A549 (cell line): ENCODE results near the gene STPG2. TPM values are rescaled to one million over a fixed set of nuclear protein-coding genes. Genes with fewer than 3 reads are reported as not detected.

Experiments
- ATAC-seq, 2 experiments: fragments of 200-7000 bp in 1 of 2; fragments of >200 bp in 1 of 2; cut with Nextera tagmentation in 1 of 2; cut with Tn5 transposase in 1 of 2; 3 replicates each; pipeline versions ENCODE4 v1.8.0 to v1.9.1; 2018 to 2020; ENCODE audit warnings: mild to moderate bottlenecking in 1 of 2, moderate library complexity in 1 of 2
- CTCF ChIA-PET: fragments of 300-600 bp; sonication (Branson Sonifier 250); formaldehyde crosslinking; extraction: SDS; loops from one replicate; lab custom pipeline; 2021; ENCODE audit warnings: antibody characterized with exemption, inconsistent platforms; lab: Yijun Ruan, JAX
- POLR2A ChIA-PET: fragments of 350-600 bp; formaldehyde crosslinking; extraction: SDS; loops from one replicate; lab custom pipeline; 2021; ENCODE audit warnings: antibody characterized with exemption, inconsistent platforms; lab: Yijun Ruan, JAX
- DNase-seq, 2 experiments: peaks; one replicate each; pipeline versions ENCODE4 v3.0.0 to v3.0.0-alpha.2; 2011 to 2016; ENCODE audit warnings: low read depth in 1 of 2, low spot score in 1 of 2
- FAIRE-seq: peaks from 2 replicates; lab custom pipeline; 2011; peaks lifted over from hg19 to GRCh38; lab: Jason Lieb, UNC
- H3K27ac ChIP-seq, 2 experiments: fragments of >200 bp; sonication (Bioruptor Twin); formaldehyde crosslinking; 3 replicates each; pipeline ENCODE4 v1.5.1; 2016 to 2017
- H3K4me1 ChIP-seq: fragments of >200 bp; sonication (Bioruptor Twin); formaldehyde crosslinking; 3 replicates; pipeline ENCODE4 v1.6.1; 2016
- H3K4me2 ChIP-seq: fragments of >200 bp; sonication (Bioruptor Twin); formaldehyde crosslinking; 3 replicates; pipeline ENCODE4 v1.6.1; 2016
- H3K4me3 ChIP-seq: fragments of >200 bp; sonication (Bioruptor Twin); formaldehyde crosslinking; 3 replicates; pipeline ENCODE4 v1.5.1; 2016
- H3K9me3 ChIP-seq: fragments of >200 bp; sonication (Bioruptor Twin); formaldehyde crosslinking; 3 replicates; pipeline ENCODE4 v1.6.1; 2016
- BCL3 ChIP-seq: fragments of >200 bp; sonication (Bioruptor Twin); formaldehyde crosslinking; IDR thresholded peaks from 3 replicates; pipeline ENCODE4 v1.6.1; 2016
- CBX2 ChIP-seq: fragments of 200-600 bp; sonication (generic); IDR thresholded peaks from 2 replicates; pipeline ENCODE4 v1.6.1; 2016; ENCODE audit warnings: low read depth, mild to moderate bottlenecking, borderline replicate concordance
- CEBPB ChIP-seq, 2 experiments: fragments of >200 bp in 1 of 2; sonication (Bioruptor Twin) in 1 of 2; formaldehyde crosslinking in 1 of 2; IDR thresholded peaks; 2 replicates each; pipeline ENCODE4 v1.6.1; 2012 to 2016
- CHD4 ChIP-seq: fragments of 200-600 bp; sonication (generic); IDR thresholded peaks from 2 replicates; pipeline ENCODE4 v1.6.1; 2016; ENCODE audit warnings: antibody characterized with exemption, mild to moderate bottlenecking, borderline replicate concordance
- E2F6 ChIP-seq: IDR thresholded peaks from 2 replicates; pipeline ENCODE4 v1.6.1; 2012; ENCODE audit warnings: low read depth, borderline replicate concordance
- EHF ChIP-seq: fragments of 250-450 bp; sonication (Bioruptor Pico); IDR thresholded peaks from 2 replicates; pipeline ENCODE4 v1.5.0; 2020; ENCODE audit warnings: mild to moderate bottlenecking
- ESRRA ChIP-seq: fragments of 150-350 bp; IDR thresholded peaks from 2 replicates; pipeline ENCODE4 v1.6.1; 2014; ENCODE audit warnings: mild to moderate bottlenecking, low read length, borderline replicate concordance
- FOSL2 ChIP-seq, 2 experiments: fragments of 450-650 bp in 1 of 2; fragments of >200 bp in 1 of 2; sonication (Bioruptor Twin) in 1 of 2; formaldehyde crosslinking; IDR thresholded peaks; 2 replicates each; pipeline versions ENCODE4 v1.5.0 to v1.6.1; 2016 to 2020; ENCODE audit warnings: mild to moderate bottlenecking in 1 of 2, moderate library complexity in 1 of 2
- HDAC2 ChIP-seq: fragments of 200-600 bp; sonication (generic); IDR thresholded peaks from 2 replicates; pipeline ENCODE4 v1.6.1; 2016
- HES2 ChIP-seq: fragments of >200 bp; sonication (Bioruptor Twin); formaldehyde crosslinking; IDR thresholded peaks from 2 replicates; pipeline ENCODE4 v1.6.1; 2016
- HOXB13 ChIP-seq: fragments of 250-450 bp; sonication (Bioruptor Pico); IDR thresholded peaks from 2 replicates; pipeline ENCODE4 v1.5.0; 2020; ENCODE audit warnings: low read depth, mild to moderate bottlenecking, moderate library complexity
- HOXB5 ChIP-seq: fragments of 250-450 bp; sonication (Bioruptor Pico); IDR thresholded peaks from 2 replicates; pipeline ENCODE4 v1.5.0; 2020; ENCODE audit warnings: mild to moderate bottlenecking, moderate library complexity
- JUNB ChIP-seq: fragments of >200 bp; sonication (Bioruptor Twin); formaldehyde crosslinking; IDR thresholded peaks from 2 replicates; pipeline ENCODE4 v1.6.1; 2016
- KDM1A ChIP-seq: fragments of 200-600 bp; sonication (generic); IDR thresholded peaks from 2 replicates; pipeline ENCODE4 v1.6.1; 2016; ENCODE audit warnings: low read depth, mild to moderate bottlenecking
- MYC ChIP-seq: IDR thresholded peaks from 2 replicates; pipeline ENCODE4 v1.6.1; 2012; ENCODE audit warnings: mild to moderate bottlenecking, inconsistent platforms, low read length, improper control_type of control experiment, borderline replicate concordance
- NPAS2 ChIP-seq: fragments of 250-450 bp; sonication (Bioruptor Pico); IDR thresholded peaks from 2 replicates; pipeline ENCODE4 v1.8.0; 2022; ENCODE audit warnings: mild to moderate bottlenecking, moderate library complexity, borderline replicate concordance
- NR3C1 ChIP-seq: fragments of >200 bp; sonication (Bioruptor Twin); formaldehyde crosslinking; IDR thresholded peaks from 3 replicates; pipeline ENCODE4 v1.6.1; 2017
- PHF8 ChIP-seq: fragments of 200-600 bp; sonication (generic); IDR thresholded peaks from 2 replicates; pipeline ENCODE4 v1.6.1; 2016; ENCODE audit warnings: low read depth, mild to moderate bottlenecking, antibody characterized with exemption, moderate library complexity, borderline replicate concordance
- RARB ChIP-seq: fragments of 250-450 bp; sonication (Bioruptor Pico); IDR thresholded peaks from 2 replicates; pipeline ENCODE4 v1.8.0; 2021; ENCODE audit warnings: mild to moderate bottlenecking, moderate library complexity
- RFX5 ChIP-seq: fragments of 450-650 bp; IDR thresholded peaks from 2 replicates; pipeline ENCODE4 v1.7.1; 2014; ENCODE audit warnings: antibody characterized with exemption, mild to moderate bottlenecking, moderate library complexity
- TP53 ChIP-seq: fragments of 250-450 bp; sonication (Bioruptor Pico); IDR thresholded peaks from 2 replicates; pipeline ENCODE4 v1.5.0; 2021; ENCODE audit warnings: mild to moderate bottlenecking, moderate library complexity
- USF2 ChIP-seq: fragments of 450-650 bp; IDR thresholded peaks from 2 replicates; pipeline ENCODE4 v1.6.1; 2014; ENCODE audit warnings: antibody characterized with exemption
- ZC3H11A ChIP-seq: fragments of 450-650 bp; IDR thresholded peaks from 2 replicates; pipeline ENCODE4 v1.6.1; 2014; ENCODE audit warnings: antibody characterized with exemption, mild to moderate bottlenecking
- WGBS: methylation state at CpG from one replicate; pipeline ENCODE4 v1.1.6; 2017; ENCODE audit errors: missing lambda C conversion rate; 5-methylcytosine and 5-hydroxymethylcytosine counted together
- polyA plus RNA-seq, 4 experiments: library from polyadenylated mRNA; depleted of rRNA in 3 of 4; stranded (reverse); fragments of >200 nt; fragmentation: RNase III in 1 of 4; extraction: RNeasy Plus Mini Kit Qiagen cat#74134 plus additional on column Dnase treatment in 1 of 4; gene quantifications; 2 replicates in 3 of 4; 3 replicates in 1 of 4; pipeline ENCODE4 v1.2.3, GENCODE V29; 2011 to 2017
- TF ChIP-seq, protein P1 (sequence below): fragments of 250-450 bp; sonication (Bioruptor Pico); IDR thresholded peaks from 2 replicates; pipeline ENCODE4 v1.5.0; 2021; ENCODE audit warnings: mild to moderate bottlenecking, moderate library complexity, borderline replicate concordance

STPG2 gene
- polyA plus RNA-seq, 2 of the 4 experiments (the other 2 are of a cell fraction) = 0.05 TPM; not detected in 1

DNA sequence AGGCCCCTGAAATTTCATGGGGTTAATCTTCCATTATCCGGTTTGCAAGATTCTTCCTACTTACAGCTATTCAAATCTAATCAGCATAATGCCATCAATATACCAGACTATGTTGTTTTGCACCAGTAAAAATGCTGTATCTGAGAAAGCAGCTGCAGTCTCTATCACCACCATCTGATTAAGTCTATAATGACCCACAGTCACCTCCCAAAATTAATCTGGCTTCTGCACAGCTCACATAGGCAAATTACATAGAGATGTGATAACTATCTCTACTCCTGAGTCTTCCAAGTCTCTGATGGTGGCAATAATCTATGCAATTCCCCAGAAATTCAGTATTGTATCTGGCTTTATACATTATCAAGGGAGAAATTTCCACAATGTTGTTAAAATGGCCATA is 113.2 kb downstream of the STPG2 start (continued):
- no peak for TF ChIP-seq HOXB13 (CRISPR knock-in tag)
- TF ChIP-seq ZC3H11A = no peak
- no peak for TF ChIP-seq HDAC2
- no peak for TF ChIP-seq JUNB
- TF ChIP-seq E2F6 = no peak
- TF ChIP-seq, protein P1, sequence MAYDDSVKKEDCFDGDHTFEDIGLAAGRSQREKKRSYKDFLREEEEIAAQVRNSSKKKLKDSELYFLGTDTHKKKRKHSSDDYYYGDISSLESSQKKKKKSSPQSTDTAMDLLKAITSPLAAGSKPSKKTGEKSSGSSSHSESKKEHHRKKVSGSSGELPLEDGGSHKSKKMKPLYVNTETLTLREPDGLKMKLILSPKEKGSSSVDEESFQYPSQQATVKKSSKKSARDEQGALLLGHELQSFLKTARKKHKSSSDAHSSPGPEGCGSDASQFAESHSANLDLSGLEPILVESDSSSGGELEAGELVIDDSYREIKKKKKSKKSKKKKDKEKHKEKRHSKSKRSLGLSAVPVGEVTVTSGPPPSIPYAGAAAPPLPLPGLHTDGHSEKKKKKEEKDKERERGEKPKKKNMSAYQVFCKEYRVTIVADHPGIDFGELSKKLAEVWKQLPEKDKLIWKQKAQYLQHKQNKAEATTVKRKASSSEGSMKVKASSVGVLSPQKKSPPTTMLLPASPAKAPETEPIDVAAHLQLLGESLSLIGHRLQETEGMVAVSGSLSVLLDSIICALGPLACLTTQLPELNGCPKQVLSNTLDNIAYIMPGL (CRISPR knock-in tag) = no peak
- TF ChIP-seq RFX5 = no peak
- TF ChIP-seq USF2 = no peak
- TF ChIP-seq, all 56 proteins: peak for 0

DNA sequence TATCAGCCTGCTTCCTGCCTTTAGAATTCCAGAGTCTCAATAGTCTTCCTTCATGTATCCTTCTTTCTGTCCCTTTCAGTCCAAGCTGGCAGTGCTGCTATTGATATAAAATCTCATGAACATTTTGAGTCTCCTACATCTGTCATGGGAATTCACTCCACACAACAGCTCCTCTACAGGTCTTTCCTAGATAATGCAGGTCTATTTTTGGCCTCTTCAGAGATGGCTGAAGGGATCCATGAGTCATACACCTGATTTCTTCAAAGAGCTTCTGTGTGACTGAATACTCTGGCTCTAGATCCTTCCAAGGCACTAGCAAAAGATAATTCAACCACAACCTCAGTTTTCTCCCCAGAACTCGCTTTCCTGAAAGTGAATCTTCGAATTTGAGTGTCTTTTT is 115.4 kb downstream of the STPG2 start:
- WGBS = 6% methylated on average over 2 of the region's 2 CpGs
- DNase-seq = peak; percentile 2 to 36
- no peak overlapping the region for H3K4me3 ChIP-seq
- ATAC-seq = peak; percentile 54 to 76; a peak in 4 of 6 replicates
- no peaks in the 10 kb centered on the region for H3K4me1 ChIP-seq
- H3K9me3 ChIP-seq = no peaks in the 10 kb centered on the region
- TF ChIP-seq, protein P1 (CRISPR knock-in tag) = no peak
- TF ChIP-seq FOSL2 (IDR thresholded peaks at IDR 0.05) (no peak), FOSL2 (CRISPR knock-in tag; IDR thresholded peaks at IDR 0.05) (peak; percentile 48; the same call in 1 of the 2 replicates)
- TF ChIP-seq, all 56 proteins: peak for 1
- POLR2A ChIA-PET = no interaction called here
- Histone ChIP-seq H3K27ac (no peak overlapping the region), H3K4me2 (no peak overlapping the region)
- CTCF ChIA-PET = interaction anchor here (0.9 kb wide), 1 partner anchor 49 kb away, joined by 3 read pairs; no protein-coding TSS in a partner anchor
- no peak for FAIRE-seq

- CTCF ChIA-PET = no interaction called here
- DNase-seq (no peak), ATAC-seq (no peak), FAIRE-seq (no peak)
- Histone ChIP-seq H3K27ac (no peak overlapping the region), H3K4me3 (no peak overlapping the region), H3K9me3 (no peaks in the 10 kb centered on the region), H3K4me2 (no peak overlapping the region), H3K4me1 (no peaks in the 10 kb centered on the region)
- POLR2A ChIA-PET = no interaction called here
- TF ChIP-seq CBX2 (no peak), MYC (no peak), PHF8 (no peak), HES2 (no peak), CHD4 (no peak), EHF (CRISPR knock-in tag) (no peak), E2F6 (no peak), BCL3 (no peak), CEBPB (IDR thresholded peaks at IDR 0.05) (no peak), KDM1A (no peak), ESRRA (no peak), TP53 (no peak), RARB (CRISPR knock-in tag) (no peak), NPAS2 (CRISPR knock-in tag) (no peak), HOXB5 (CRISPR knock-in tag) (no peak), NR3C1 (no peak)
- WGBS = 18% methylated on average over 3 of the region's 3 CpGs
These were observed 116.9 kb downstream of the STPG2 start for GRCh38 chr4:98026362-98026761.
